ENCODE data around the gene ABHD11. TPM values are rescaled to one million over a fixed set of nuclear protein-coding genes. Genes with fewer than 3 reads are reported as not detected.

The ABHD11 gene
- total and polyA plus RNA-seq, 9 of the 15 experiments (the other 6 are each of a cell fraction or from before 2014, with no cell fraction given): 7.7 to 44.2 (median 18.9) TPM

DNA sequence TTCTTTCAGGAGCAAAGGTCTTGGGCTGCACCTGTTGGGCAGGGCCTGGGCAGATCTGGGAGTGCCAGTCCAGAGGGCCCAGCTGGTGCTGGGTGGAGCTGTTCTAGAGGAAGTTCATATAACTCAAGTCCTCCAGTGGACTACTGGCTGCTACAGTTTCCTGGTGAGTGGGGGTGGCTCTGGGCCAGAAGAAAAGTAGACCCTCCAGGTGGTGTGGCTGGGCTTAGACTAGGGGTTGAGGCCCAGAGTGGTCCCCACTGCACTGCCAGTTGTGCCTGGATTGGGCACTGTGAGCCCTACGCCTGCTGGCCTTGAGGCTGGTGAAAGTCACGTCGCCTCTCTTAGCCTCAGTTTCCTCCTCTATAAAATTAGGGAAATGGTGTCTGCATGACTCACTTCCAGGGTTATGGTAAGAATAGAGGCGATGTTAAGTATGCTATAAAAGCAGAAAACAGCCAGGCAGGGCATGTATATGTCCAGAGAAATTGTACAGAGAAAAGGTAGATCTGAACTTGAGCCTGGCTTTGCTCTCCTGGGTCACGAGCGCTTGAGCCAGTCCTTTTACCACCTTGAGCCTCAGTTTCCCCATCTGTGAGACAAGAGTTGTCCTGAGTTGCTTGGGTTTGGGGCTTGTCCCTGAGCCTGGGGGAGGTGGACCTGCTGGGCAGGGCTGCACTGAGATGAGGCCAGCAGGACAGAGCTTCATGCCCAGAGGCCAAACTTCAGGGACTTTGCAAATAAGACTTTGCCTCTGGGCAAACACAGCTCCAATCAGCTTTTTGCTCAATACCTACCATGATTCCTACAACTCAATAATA, 35.3 kb upstream of the ABHD11 start:
- in situ Hi-C loops (cut with MboI) (no loop called here), intact Hi-C loops (cut with micrococcal nuclease) (no loop called here)
- H3K9me3 ChIP-seq (replicated peaks; ENCODE audit: control insufficient read depth, insufficient read depth, low read depth, low read length): no peaks in the 10 kb centered on the region
- H3K9ac ChIP-seq (ENCODE audit: insufficient read depth in 1 of 2, low read depth in 2 of 2, low read length in 2 of 2): no peak overlapping the region
- H3K36me3 ChIP-seq (ENCODE audit: control insufficient read depth, insufficient read depth, low read length): no peaks in the 10 kb centered on the region
- ATAC-seq: no peak
- H3K4me1 ChIP-seq (replicated peaks in 1 of 2; ENCODE audit: control insufficient read depth in 2 of 2, insufficient read depth in 2 of 2, low read length in 2 of 2): peaks cover 6 to 29% of the 10 kb centered on the region in 2 experiments; a peak in 4 of 5 replicates
- H3K4me2 ChIP-seq (ENCODE audit: insufficient read depth, low read length): no peak overlapping the region
- WGBS (ENCODE audit: insufficient coverage, low coverage, missing lambda C conversion rate): 86% methylated on average over 6 of the region's 6 CpGs
- ChIA-PET POLR2A (no interaction called here), CTCF (ENCODE audit: low intra/inter-chr PET ratio) (no interaction called here)
- H3K79me2 ChIP-seq (ENCODE audit: control insufficient read depth, insufficient read depth, low read length): no peaks in the 10 kb centered on the region
- H3K27me3 ChIP-seq (ENCODE audit: control insufficient read depth in 2 of 2, insufficient read depth in 2 of 2, low read length in 2 of 2): no peaks in the 10 kb centered on the region
- H4K20me1 ChIP-seq (replicated peaks; ENCODE audit: control insufficient read depth, insufficient read depth, low read length): no peaks in the 10 kb centered on the region
- FAIRE-seq: no peak
- BruUV-seq (replicated peaks): no TSS peak
- H3K27ac ChIP-seq (ENCODE audit: extremely low read depth, low read depth, low read length): no peak overlapping the region
- no peak for DNase-seq (ENCODE audit: extremely low read depth in 1 of 4, low spot score in 3 of 4)
- no peaks in the 10 kb centered on the region for H3K9me1 ChIP-seq (ENCODE audit: control insufficient read depth, insufficient read depth, low read length)
- H3K4me3 ChIP-seq: no peak overlapping the region
- H2AFZ ChIP-seq (ENCODE audit: low read depth, low read length): no peak overlapping the region
- TF ChIP-seq, protein P1, sequence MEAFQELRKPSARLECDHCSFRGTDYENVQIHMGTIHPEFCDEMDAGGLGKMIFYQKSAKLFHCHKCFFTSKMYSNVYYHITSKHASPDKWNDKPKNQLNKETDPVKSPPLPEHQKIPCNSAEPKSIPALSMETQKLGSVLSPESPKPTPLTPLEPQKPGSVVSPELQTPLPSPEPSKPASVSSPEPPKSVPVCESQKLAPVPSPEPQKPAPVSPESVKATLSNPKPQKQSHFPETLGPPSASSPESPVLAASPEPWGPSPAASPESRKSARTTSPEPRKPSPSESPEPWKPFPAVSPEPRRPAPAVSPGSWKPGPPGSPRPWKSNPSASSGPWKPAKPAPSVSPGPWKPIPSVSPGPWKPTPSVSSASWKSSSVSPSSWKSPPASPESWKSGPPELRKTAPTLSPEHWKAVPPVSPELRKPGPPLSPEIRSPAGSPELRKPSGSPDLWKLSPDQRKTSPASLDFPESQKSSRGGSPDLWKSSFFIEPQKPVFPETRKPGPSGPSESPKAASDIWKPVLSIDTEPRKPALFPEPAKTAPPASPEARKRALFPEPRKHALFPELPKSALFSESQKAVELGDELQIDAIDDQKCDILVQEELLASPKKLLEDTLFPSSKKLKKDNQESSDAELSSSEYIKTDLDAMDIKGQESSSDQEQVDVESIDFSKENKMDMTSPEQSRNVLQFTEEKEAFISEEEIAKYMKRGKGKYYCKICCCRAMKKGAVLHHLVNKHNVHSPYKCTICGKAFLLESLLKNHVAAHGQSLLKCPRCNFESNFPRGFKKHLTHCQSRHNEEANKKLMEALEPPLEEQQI (IDR thresholded peaks at IDR 0.05): no peak
- TF ChIP-seq TRIM28 (IDR thresholded peaks at IDR 0.05) (no peak), ZNF212 (CRISPR knock-in tag; IDR thresholded peaks at IDR 0.05) (no peak), NCOA4 (IDR thresholded peaks at IDR 0.05; ENCODE audit: partially characterized antibody) (no peak), POLR2A (conservative IDR thresholded peaks at IDR 0.05) (no peak), ZNF41 (CRISPR knock-in tag; conservative IDR thresholded peaks at IDR 0.05) (no peak), ZNF384 (IDR thresholded peaks at IDR 0.05; ENCODE audit: low read depth, low read length) (no peak), ZNF57 (CRISPR knock-in tag; IDR thresholded peaks at IDR 0.05) (no peak)
- TF ChIP-seq, protein P2, sequence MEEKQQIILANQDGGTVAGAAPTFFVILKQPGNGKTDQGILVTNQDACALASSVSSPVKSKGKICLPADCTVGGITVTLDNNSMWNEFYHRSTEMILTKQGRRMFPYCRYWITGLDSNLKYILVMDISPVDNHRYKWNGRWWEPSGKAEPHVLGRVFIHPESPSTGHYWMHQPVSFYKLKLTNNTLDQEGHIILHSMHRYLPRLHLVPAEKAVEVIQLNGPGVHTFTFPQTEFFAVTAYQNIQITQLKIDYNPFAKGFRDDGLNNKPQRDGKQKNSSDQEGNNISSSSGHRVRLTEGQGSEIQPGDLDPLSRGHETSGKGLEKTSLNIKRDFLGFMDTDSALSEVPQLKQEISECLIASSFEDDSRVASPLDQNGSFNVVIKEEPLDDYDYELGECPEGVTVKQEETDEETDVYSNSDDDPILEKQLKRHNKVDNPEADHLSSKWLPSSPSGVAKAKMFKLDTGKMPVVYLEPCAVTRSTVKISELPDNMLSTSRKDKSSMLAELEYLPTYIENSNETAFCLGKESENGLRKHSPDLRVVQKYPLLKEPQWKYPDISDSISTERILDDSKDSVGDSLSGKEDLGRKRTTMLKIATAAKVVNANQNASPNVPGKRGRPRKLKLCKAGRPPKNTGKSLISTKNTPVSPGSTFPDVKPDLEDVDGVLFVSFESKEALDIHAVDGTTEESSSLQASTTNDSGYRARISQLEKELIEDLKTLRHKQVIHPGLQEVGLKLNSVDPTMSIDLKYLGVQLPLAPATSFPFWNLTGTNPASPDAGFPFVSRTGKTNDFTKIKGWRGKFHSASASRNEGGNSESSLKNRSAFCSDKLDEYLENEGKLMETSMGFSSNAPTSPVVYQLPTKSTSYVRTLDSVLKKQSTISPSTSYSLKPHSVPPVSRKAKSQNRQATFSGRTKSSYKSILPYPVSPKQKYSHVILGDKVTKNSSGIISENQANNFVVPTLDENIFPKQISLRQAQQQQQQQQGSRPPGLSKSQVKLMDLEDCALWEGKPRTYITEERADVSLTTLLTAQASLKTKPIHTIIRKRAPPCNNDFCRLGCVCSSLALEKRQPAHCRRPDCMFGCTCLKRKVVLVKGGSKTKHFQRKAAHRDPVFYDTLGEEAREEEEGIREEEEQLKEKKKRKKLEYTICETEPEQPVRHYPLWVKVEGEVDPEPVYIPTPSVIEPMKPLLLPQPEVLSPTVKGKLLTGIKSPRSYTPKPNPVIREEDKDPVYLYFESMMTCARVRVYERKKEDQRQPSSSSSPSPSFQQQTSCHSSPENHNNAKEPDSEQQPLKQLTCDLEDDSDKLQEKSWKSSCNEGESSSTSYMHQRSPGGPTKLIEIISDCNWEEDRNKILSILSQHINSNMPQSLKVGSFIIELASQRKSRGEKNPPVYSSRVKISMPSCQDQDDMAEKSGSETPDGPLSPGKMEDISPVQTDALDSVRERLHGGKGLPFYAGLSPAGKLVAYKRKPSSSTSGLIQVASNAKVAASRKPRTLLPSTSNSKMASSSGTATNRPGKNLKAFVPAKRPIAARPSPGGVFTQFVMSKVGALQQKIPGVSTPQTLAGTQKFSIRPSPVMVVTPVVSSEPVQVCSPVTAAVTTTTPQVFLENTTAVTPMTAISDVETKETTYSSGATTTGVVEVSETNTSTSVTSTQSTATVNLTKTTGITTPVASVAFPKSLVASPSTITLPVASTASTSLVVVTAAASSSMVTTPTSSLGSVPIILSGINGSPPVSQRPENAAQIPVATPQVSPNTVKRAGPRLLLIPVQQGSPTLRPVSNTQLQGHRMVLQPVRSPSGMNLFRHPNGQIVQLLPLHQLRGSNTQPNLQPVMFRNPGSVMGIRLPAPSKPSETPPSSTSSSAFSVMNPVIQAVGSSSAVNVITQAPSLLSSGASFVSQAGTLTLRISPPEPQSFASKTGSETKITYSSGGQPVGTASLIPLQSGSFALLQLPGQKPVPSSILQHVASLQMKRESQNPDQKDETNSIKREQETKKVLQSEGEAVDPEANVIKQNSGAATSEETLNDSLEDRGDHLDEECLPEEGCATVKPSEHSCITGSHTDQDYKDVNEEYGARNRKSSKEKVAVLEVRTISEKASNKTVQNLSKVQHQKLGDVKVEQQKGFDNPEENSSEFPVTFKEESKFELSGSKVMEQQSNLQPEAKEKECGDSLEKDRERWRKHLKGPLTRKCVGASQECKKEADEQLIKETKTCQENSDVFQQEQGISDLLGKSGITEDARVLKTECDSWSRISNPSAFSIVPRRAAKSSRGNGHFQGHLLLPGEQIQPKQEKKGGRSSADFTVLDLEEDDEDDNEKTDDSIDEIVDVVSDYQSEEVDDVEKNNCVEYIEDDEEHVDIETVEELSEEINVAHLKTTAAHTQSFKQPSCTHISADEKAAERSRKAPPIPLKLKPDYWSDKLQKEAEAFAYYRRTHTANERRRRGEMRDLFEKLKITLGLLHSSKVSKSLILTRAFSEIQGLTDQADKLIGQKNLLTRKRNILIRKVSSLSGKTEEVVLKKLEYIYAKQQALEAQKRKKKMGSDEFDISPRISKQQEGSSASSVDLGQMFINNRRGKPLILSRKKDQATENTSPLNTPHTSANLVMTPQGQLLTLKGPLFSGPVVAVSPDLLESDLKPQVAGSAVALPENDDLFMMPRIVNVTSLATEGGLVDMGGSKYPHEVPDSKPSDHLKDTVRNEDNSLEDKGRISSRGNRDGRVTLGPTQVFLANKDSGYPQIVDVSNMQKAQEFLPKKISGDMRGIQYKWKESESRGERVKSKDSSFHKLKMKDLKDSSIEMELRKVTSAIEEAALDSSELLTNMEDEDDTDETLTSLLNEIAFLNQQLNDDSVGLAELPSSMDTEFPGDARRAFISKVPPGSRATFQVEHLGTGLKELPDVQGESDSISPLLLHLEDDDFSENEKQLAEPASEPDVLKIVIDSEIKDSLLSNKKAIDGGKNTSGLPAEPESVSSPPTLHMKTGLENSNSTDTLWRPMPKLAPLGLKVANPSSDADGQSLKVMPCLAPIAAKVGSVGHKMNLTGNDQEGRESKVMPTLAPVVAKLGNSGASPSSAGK (IDR thresholded peaks at IDR 0.05): no peak

Measured in K562 (cell line).